Glutamatergic neuron (in vitro differentiated cells): ENCODE data around the gene SERPINA3. TPM values are rescaled to one million over a fixed set of nuclear protein-coding genes. Genes with fewer than 3 reads are reported as not detected.

Experiments
- DNase-seq: peaks from one replicate; pipeline ENCODE4 v3.0.0; 2022
- H3K27ac Mint-ChIP-seq: one replicate; pipeline ENCODE4 v1.8.0; 2020; ENCODE audit warnings: mild to moderate bottlenecking, mixed read lengths, inconsistent platforms; ENCODE audit not compliant: unreplicated experiment
- H3K27me3 Mint-ChIP-seq: one replicate; pipeline ENCODE4 v1.8.0; 2020; ENCODE audit warnings: mild to moderate bottlenecking, moderate library complexity, mixed read lengths, inconsistent platforms; ENCODE audit not compliant: unreplicated experiment
- H3K36me3 Mint-ChIP-seq: one replicate; pipeline ENCODE4 v1.8.0; 2020; ENCODE audit warnings: mild to moderate bottlenecking, mixed read lengths, inconsistent platforms; ENCODE audit not compliant: unreplicated experiment
- H3K4me1 Mint-ChIP-seq: one replicate; pipeline ENCODE4 v1.8.0; 2020; ENCODE audit warnings: mild to moderate bottlenecking, low read depth, mixed read lengths, inconsistent platforms; ENCODE audit not compliant: unreplicated experiment
- H3K4me3 Mint-ChIP-seq: one replicate; pipeline ENCODE4 v1.8.0; 2020; ENCODE audit warnings: mild to moderate bottlenecking, mixed read lengths, inconsistent platforms; ENCODE audit not compliant: unreplicated experiment
- H3K9me3 Mint-ChIP-seq: one replicate; pipeline ENCODE4 v1.8.0; 2020; ENCODE audit warnings: mild to moderate bottlenecking, moderate library complexity, mixed read lengths, inconsistent platforms; ENCODE audit not compliant: unreplicated experiment
- CTCF ChIP-seq: fragments of 200-600 bp; sonication (generic); IDR thresholded peaks from one replicate; pipeline ENCODE4 v1.5.0; 2021; ENCODE audit not compliant: partially characterized antibody, unreplicated experiment
- long read RNA-seq: library from polyadenylated mRNA; unstranded; transcript quantifications from one replicate; pipeline ENCODE4 v2.0.0, GENCODE V29; 2020; ENCODE audit not compliant: unreplicated experiment
- total RNA-seq: library from RNA; stranded (reverse); fragmentation: NEBNext Ultra II Directional; extraction: Animal tissue kit (Norgen Biotek cat#: 25700); gene quantifications from one replicate; pipeline ENCODE4 v1.2.1, GENCODE V29; 2021; ENCODE audit not compliant: unreplicated experiment

Gene SERPINA3
- not detected for total RNA-seq
- long read RNA-seq, result 0 reads

- DNase-seq, result no peak
These were observed at the start of gene SERPINA3 for GRCh38 chr14:94612174-94612573. Gene SERPINA3 (plus strand): TSS chr14:94612391. CDS start chr14:94614442, 2,051 bp downstream.

GRCh38 chr14:94562941-94563883 is 49.0 kb upstream of the SERPINA3 start:
- DNase-seq, result no peak
- no peaks in the 10 kb centered on the region for H3K27me3 Mint-ChIP-seq
- no peaks in the 10 kb centered on the region for H3K36me3 Mint-ChIP-seq
- H3K4me1 Mint-ChIP-seq, result no peaks in the 10 kb centered on the region
- TF ChIP-seq CTCF, result no peak
- no peak overlapping the region for H3K4me3 Mint-ChIP-seq
- H3K9me3 Mint-ChIP-seq, result peaks cover 2% of the 10 kb centered on the region
- H3K27ac Mint-ChIP-seq, result no peak overlapping the region

More at GRCh38 chr14:94612174-94612573, at the start of gene SERPINA3:
- Mint-ChIP-seq H3K27me3 (peaks cover 2% of the 10 kb centered on the region), H3K4me3 (no peak within 1 kb of the TSS), H3K4me1 (no peaks in the 10 kb centered on the region), H3K27ac (no peak within 1 kb of the TSS), H3K36me3 (peaks cover 10% of the 10 kb centered on the region), H3K9me3 (peaks cover 13% of the 10 kb centered on the region)
- TF ChIP-seq CTCF, result no peak

GRCh38 chr14:94564381-94564780 is 47.8 kb upstream of the SERPINA3 start:
- DNase-seq, result no peak
- Mint-ChIP-seq H3K4me1 (no peaks in the 10 kb centered on the region), H3K4me3 (no peak overlapping the region), H3K36me3 (no peaks in the 10 kb centered on the region), H3K9me3 (peaks cover 2% of the 10 kb centered on the region), H3K27ac (no peak overlapping the region), H3K27me3 (no peaks in the 10 kb centered on the region)
- no peak for TF ChIP-seq CTCF

GRCh38 chr14:94568186-94568585 is 44.0 kb upstream of the SERPINA3 start:
- no peak for TF ChIP-seq CTCF

More at GRCh38 chr14:94568186-94568585, 44.0 kb upstream of the SERPINA3 start:
- Mint-ChIP-seq H3K4me3 (no peak overlapping the region), H3K27me3 (no peaks in the 10 kb centered on the region), H3K36me3 (no peaks in the 10 kb centered on the region), H3K4me1 (no peaks in the 10 kb centered on the region), H3K9me3 (no peaks in the 10 kb centered on the region), H3K27ac (no peak overlapping the region)
- no peak for DNase-seq
